Spleen (tissue), 7 donors: ENCODE measurements around the gene ATP4A.

Experiments used
- CTCF ChIP-seq, 11 experiments: fragments of 200-600 bp in 7 of 11; fragments of 450-650 bp in 4 of 11; sonication (generic) in 4 of 11; IDR thresholded peaks in 8 of 11; conservative IDR thresholded peaks in 3 of 11; 1 replicate in 7 of 11; 2 replicates in 4 of 11; pipeline versions ENCODE4 v1.4.0 to v1.8.0; 2016 to 2021; ENCODE audit warnings: antibody characterized with exemption in 11 of 11, inconsistent platforms in 4 of 11, mild to moderate bottlenecking in 1 of 11
- POLR2A ChIP-seq, 3 donors: fragments of 450-650 bp; IDR thresholded peaks; one replicate each; pipeline ENCODE4 v1.5.1; 2017; ENCODE audit warnings: antibody characterized with exemption in 3 of 3, mild to moderate bottlenecking in 1 of 3
- POLR2AphosphoS5 ChIP-seq, 3 donors: sonication (generic); formaldehyde crosslinking; IDR thresholded peaks; one replicate each; pipeline ENCODE4 v1.5.1; 2017; ENCODE audit warnings: antibody characterized with exemption in 3 of 3
- donor health status: DM: no; HTN: no; CAD: no; lungs with moderate emphysema.
- donor health status: DM: no; HTN: no; CAD: no.
- donor health status: DM: no; HTN: no; CAD: no.

GRCh38 chr19:35553385-35554000, 10.0 kb downstream of the ATP4A start:
- no peak for TF ChIP-seq POLR2A (IDR thresholded peaks at IDR 0.05)
- TF ChIP-seq POLR2AphosphoS5 (IDR thresholded peaks at IDR 0.05): no peak
- TF ChIP-seq CTCF (IDR thresholded peaks at IDR 0.05 in 8 of 11, conservative IDR thresholded peaks at IDR 0.05 in 3 of 11): no peak
